K562 (cell line): ENCODE data around the gene CACNA1A. TPM values are rescaled to one million over a fixed set of nuclear protein-coding genes. Genes with fewer than 3 reads are reported as not detected.
A peak's percentile ranks its signal among the peaks of the same experiment; 100 is the strongest.

Experiments
- ATF1 ChIP-seq, 2 experiments: fragments of 450-650 bp in 1 of 2; IDR thresholded peaks; 2 replicates each; pipeline ENCODE4 v1.6.1; 2016; ENCODE audit warnings: missing compliant biosample characterization in 1 of 2, missing genetic modification characterization in 1 of 2
- CC2D1A ChIP-seq: fragments of 450-650 bp; IDR thresholded peaks from 2 replicates; pipeline ENCODE4 v1.6.1; 2017; ENCODE audit warnings: mild to moderate bottlenecking
- CEBPG ChIP-seq, 3 experiments: fragments of 200-800 bp in 1 of 3; sonication (Bioruptor generic) in 1 of 3; sonication (generic) in 1 of 3; formaldehyde crosslinking in 1 of 3; IDR thresholded peaks in 2 of 3; conservative IDR thresholded peaks in 1 of 3; 2 replicates each; pipeline versions ENCODE4 v1.6.1 to v1.8.0; 2016 to 2022; ENCODE audit warnings: missing compliant biosample characterization in 2 of 3, missing genetic modification characterization in 2 of 3, mild to moderate bottlenecking in 1 of 3, missing genetic modification reagents in 1 of 3
- CTBP1 ChIP-seq: fragments of 450-650 bp; IDR thresholded peaks from 2 replicates; pipeline ENCODE4 v1.6.1; 2016; ENCODE audit warnings: borderline replicate concordance
- DPF2 ChIP-seq: fragments of 450-650 bp; IDR thresholded peaks from 2 replicates; pipeline ENCODE4 v1.6.1; 2016
- GTF2E2 ChIP-seq: fragments of 200-800 bp; sonication (Bioruptor generic); IDR thresholded peaks from 2 replicates; pipeline ENCODE4 v1.6.1; 2016; ENCODE audit warnings: missing genetic modification characterization, missing compliant biosample characterization
- HDAC2 ChIP-seq: fragments of 450-650 bp; IDR thresholded peaks from 2 replicates; pipeline ENCODE4 v1.6.1; 2016; ENCODE audit warnings: mild to moderate bottlenecking
- HMG20A ChIP-seq: fragments of 450-650 bp; formaldehyde crosslinking; conservative IDR thresholded peaks from 2 replicates; pipeline ENCODE4 v1.4.0; 2020; ENCODE audit warnings: mild to moderate bottlenecking, mixed read lengths
- HMG20B ChIP-seq: fragments of 250-450 bp; sonication (Bioruptor Pico); IDR thresholded peaks from 2 replicates; pipeline ENCODE4 v1.5.0; 2021; ENCODE audit warnings: mild to moderate bottlenecking
- LARP7 ChIP-seq: fragments of 450-650 bp; IDR thresholded peaks from 2 replicates; pipeline ENCODE4 v1.6.1; 2016
- MAZ ChIP-seq, 2 experiments: fragments of 450-650 bp in 1 of 2; sonication (generic) in 1 of 2; formaldehyde crosslinking; IDR thresholded peaks in 1 of 2; conservative IDR thresholded peaks in 1 of 2; 2 replicates each; pipeline versions ENCODE4 v1.4.0 to v1.5.0; 2020; ENCODE audit warnings: mild to moderate bottlenecking in 1 of 2, missing genetic modification reagents in 1 of 2
- NFIC ChIP-seq: fragments of 450-650 bp; IDR thresholded peaks from 2 replicates; pipeline ENCODE4 v1.6.1; 2017; ENCODE audit warnings: mild to moderate bottlenecking, inconsistent platforms
- PHB ChIP-seq: fragments of 250-450 bp; sonication (Bioruptor Pico); IDR thresholded peaks from 2 replicates; pipeline ENCODE4 v1.5.0; 2021
- SETDB1 ChIP-seq: IDR thresholded peaks from one replicate; pipeline ENCODE4 v1.6.1; 2012; ENCODE audit warnings: low read length, control low read depth, inconsistent platforms
- SNAPC5 ChIP-seq: fragments of 250-450 bp; sonication (Bioruptor Pico); IDR thresholded peaks from 2 replicates; pipeline ENCODE4 v1.8.0; 2021; ENCODE audit warnings: moderate library complexity, mild to moderate bottlenecking, inconsistent platforms
- TCF3 ChIP-seq: sonication (generic); formaldehyde crosslinking; IDR thresholded peaks from 2 replicates; pipeline ENCODE4 v1.4.0; 2020; ENCODE audit warnings: mild to moderate bottlenecking, missing genetic modification reagents
- ZMIZ1 ChIP-seq, 2 experiments: fragments of 150-350 bp in 1 of 2; IDR thresholded peaks; 2 replicates each; pipeline ENCODE4 v1.6.1; 2012 to 2016; ENCODE audit warnings: low read depth in 2 of 2, low read length in 2 of 2, mild to moderate bottlenecking in 1 of 2, moderate library complexity in 1 of 2
- ZNF589 ChIP-seq: fragments of 200-800 bp; sonication (Bioruptor generic); IDR thresholded peaks from 2 replicates; pipeline ENCODE4 v1.6.1; 2016; ENCODE audit warnings: low read depth, missing genetic modification characterization, missing compliant biosample characterization
- ZSCAN29 ChIP-seq: fragments of 450-650 bp; IDR thresholded peaks from 2 replicates; pipeline ENCODE4 v1.6.1; 2017
- polyA plus RNA-seq, 8 experiments: library from polyadenylated mRNA; depleted of rRNA in 4 of 8; stranded (reverse) in 5 of 8; unstranded in 3 of 8; fragments of >200 nt; fragmentation: Nextera tagmentation in 2 of 8; fragmentation: Illumina TruSeq in 1 of 8; extraction: Ambion mirVana in 2 of 8; extraction: Trizol in 1 of 8; gene quantifications; 2 replicates each; pipeline versions ENCODE4 v1.2.1 to v1.2.3, GENCODE V29; 2011 to 2014; ENCODE audit warnings: inconsistent platforms in 1 of 8, missing spikeins in 1 of 8
- total RNA-seq, 7 experiments: library from RNA; depleted of rRNA in 6 of 7; stranded (reverse); fragments of >200 nt in 6 of 7; fragmentation: Illumina TruSeq in 2 of 7; extraction: Trizol in 2 of 7; gene quantifications; 2 replicates each; pipeline versions ENCODE4 v1.2.1 to v1.2.3, GENCODE V29; 2011 to 2021; ENCODE audit warnings: low replicate concordance in 1 of 7
- TF ChIP-seq, protein P1 (sequence below): fragments of 250-450 bp; sonication (Bioruptor Pico); IDR thresholded peaks from 2 replicates; pipeline ENCODE4 v1.5.0; 2020; ENCODE audit warnings: mild to moderate bottlenecking, borderline replicate concordance
- TF ChIP-seq, protein P2 (sequence below): fragments of 250-450 bp; sonication (Bioruptor Pico); IDR thresholded peaks from 2 replicates; pipeline ENCODE4 v1.9.0; 2021; ENCODE audit warnings: mild to moderate bottlenecking, inconsistent platforms

CACNA1A gene
- total and polyA plus RNA-seq, 9 of the 15 experiments (the other 6 are each of a cell fraction or from before 2014, with no cell fraction given), result 0.03 to 0.20 (median 0.09) TPM; not detected in 1

- no peak for TF ChIP-seq SNAPC5
- no peak for TF ChIP-seq ATF1 (CRISPR knock-in tag; IDR thresholded peaks at IDR 0.05)
- peak; percentile 76 for TF ChIP-seq ATF1 (tag; IDR thresholded peaks at IDR 0.05)
- no peak for TF ChIP-seq CC2D1A
- TF ChIP-seq, protein P1, sequence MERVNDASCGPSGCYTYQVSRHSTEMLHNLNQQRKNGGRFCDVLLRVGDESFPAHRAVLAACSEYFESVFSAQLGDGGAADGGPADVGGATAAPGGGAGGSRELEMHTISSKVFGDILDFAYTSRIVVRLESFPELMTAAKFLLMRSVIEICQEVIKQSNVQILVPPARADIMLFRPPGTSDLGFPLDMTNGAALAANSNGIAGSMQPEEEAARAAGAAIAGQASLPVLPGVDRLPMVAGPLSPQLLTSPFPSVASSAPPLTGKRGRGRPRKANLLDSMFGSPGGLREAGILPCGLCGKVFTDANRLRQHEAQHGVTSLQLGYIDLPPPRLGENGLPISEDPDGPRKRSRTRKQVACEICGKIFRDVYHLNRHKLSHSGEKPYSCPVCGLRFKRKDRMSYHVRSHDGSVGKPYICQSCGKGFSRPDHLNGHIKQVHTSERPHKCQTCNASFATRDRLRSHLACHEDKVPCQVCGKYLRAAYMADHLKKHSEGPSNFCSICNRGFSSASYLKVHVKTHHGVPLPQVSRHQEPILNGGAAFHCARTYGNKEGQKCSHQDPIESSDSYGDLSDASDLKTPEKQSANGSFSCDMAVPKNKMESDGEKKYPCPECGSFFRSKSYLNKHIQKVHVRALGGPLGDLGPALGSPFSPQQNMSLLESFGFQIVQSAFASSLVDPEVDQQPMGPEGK (CRISPR knock-in tag), result no peak
- TF ChIP-seq ZSCAN29, result no peak
- no peak for TF ChIP-seq ZNF589 (CRISPR knock-in tag)
- no peak for TF ChIP-seq MAZ (CRISPR knock-in tag; conservative IDR thresholded peaks at IDR 0.05 in 1 of 2, IDR thresholded peaks at IDR 0.05 in 1 of 2)
- TF ChIP-seq PHB (CRISPR knock-in tag), result no peak
- TF ChIP-seq HMG20A (CRISPR knock-in tag), result no peak
- TF ChIP-seq DPF2, result peak; percentile 54; the same call in 1 of the 2 replicates
- TF ChIP-seq TCF3 (CRISPR knock-in tag), result peak; percentile 58
- TF ChIP-seq HMG20B, result no peak
- TF ChIP-seq CEBPG (CRISPR knock-in tag; IDR thresholded peaks at IDR 0.05), result no peak
- TF ChIP-seq CEBPG (tag; conservative IDR thresholded peaks at IDR 0.05 in 1 of 2, IDR thresholded peaks at IDR 0.05 in 1 of 2), result no peak
- peak; percentile 83 for TF ChIP-seq CTBP1
- no peak for TF ChIP-seq SETDB1
- TF ChIP-seq, protein P2, sequence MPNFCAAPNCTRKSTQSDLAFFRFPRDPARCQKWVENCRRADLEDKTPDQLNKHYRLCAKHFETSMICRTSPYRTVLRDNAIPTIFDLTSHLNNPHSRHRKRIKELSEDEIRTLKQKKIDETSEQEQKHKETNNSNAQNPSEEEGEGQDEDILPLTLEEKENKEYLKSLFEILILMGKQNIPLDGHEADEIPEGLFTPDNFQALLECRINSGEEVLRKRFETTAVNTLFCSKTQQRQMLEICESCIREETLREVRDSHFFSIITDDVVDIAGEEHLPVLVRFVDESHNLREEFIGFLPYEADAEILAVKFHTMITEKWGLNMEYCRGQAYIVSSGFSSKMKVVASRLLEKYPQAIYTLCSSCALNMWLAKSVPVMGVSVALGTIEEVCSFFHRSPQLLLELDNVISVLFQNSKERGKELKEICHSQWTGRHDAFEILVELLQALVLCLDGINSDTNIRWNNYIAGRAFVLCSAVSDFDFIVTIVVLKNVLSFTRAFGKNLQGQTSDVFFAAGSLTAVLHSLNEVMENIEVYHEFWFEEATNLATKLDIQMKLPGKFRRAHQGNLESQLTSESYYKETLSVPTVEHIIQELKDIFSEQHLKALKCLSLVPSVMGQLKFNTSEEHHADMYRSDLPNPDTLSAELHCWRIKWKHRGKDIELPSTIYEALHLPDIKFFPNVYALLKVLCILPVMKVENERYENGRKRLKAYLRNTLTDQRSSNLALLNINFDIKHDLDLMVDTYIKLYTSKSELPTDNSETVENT (CRISPR knock-in tag), result no peak
- TF ChIP-seq NFIC, result peak; percentile 54; the same call in 1 of the 2 replicates
- no peak for TF ChIP-seq LARP7
- TF ChIP-seq ZMIZ1 (IDR thresholded peaks at IDR 0.05; ENCODE audit: low read depth in 2 of 2, low read length in 2 of 2), result no peak
- TF ChIP-seq HDAC2, result peak; percentile 60; the same call in 1 of the 2 replicates
- no peak for TF ChIP-seq GTF2E2
Measured at GRCh38 chr19:13381827-13382632, 124.2 kb downstream of the CACNA1A start (continued).
